Neural progenitor cell (in vitro differentiated cells): ENCODE data around the gene COMP. TPM values are rescaled to one million over a fixed set of nuclear protein-coding genes. Genes with fewer than 3 reads are reported as not detected.

ENCODE experiments used
- DNase-seq: peaks from one replicate; pipeline ENCODE4 v3.0.0-alpha.2; 2016; ENCODE audit warnings: low spot score
- H2AFZ ChIP-seq: fragments of 200-600 bp; sonication (generic); replicated peaks from 2 replicates; pipeline ENCODE4 v1.6.1; 2016; ENCODE audit warnings: antibody characterized with exemption
- H3F3A ChIP-seq: fragments of 200-600 bp; sonication (generic); 2 replicates; pipeline ENCODE4 v1.6.1; 2016; ENCODE audit warnings: antibody characterized with exemption, low read depth
- H3K27ac ChIP-seq: fragments of 200-600 bp; sonication (generic); 2 replicates; pipeline ENCODE4 v1.5.1; 2016; ENCODE audit warnings: mild to moderate bottlenecking
- H3K27me3 ChIP-seq: fragments of 200-600 bp; sonication (generic); 2 replicates; pipeline ENCODE4 v1.6.1; 2016; ENCODE audit warnings: mild to moderate bottlenecking, moderate library complexity
- H3K36me3 ChIP-seq: fragments of 200-600 bp; sonication (generic); 2 replicates; pipeline ENCODE4 v1.5.1; 2016
- H3K4me1 ChIP-seq: fragments of 200-600 bp; sonication (generic); 2 replicates; pipeline ENCODE4 v1.6.1; 2016; ENCODE audit warnings: mixed run types
- H3K4me2 ChIP-seq: fragments of 200-600 bp; sonication (generic); 2 replicates; pipeline ENCODE4 v1.6.1; 2016
- H3K4me3 ChIP-seq: fragments of 200-600 bp; sonication (generic); 2 replicates; pipeline ENCODE4 v1.5.1; 2016
- H3K79me2 ChIP-seq: fragments of 200-600 bp; sonication (generic); 2 replicates; pipeline ENCODE4 v1.6.1; 2016; ENCODE audit warnings: low read depth
- H3K9ac ChIP-seq: fragments of 200-600 bp; sonication (generic); 2 replicates; pipeline ENCODE4 v1.6.1; 2016
- H3K9me3 ChIP-seq: fragments of 200-600 bp; sonication (generic); 2 replicates; pipeline ENCODE4 v1.5.1; 2016; ENCODE audit warnings: low read depth
- H4K20me1 ChIP-seq: fragments of 200-600 bp; sonication (generic); 2 replicates; pipeline ENCODE4 v1.6.1; 2016; ENCODE audit warnings: low read depth
- H3K27ac Mint-ChIP-seq: 3 replicates; pipeline ENCODE4 v1.8.0; 2021; ENCODE audit warnings: mixed read lengths
- H3K27me3 Mint-ChIP-seq: 2 replicates; pipeline ENCODE4 v1.8.0; 2022; ENCODE audit warnings: low read depth, mild to moderate bottlenecking, inconsistent platforms, moderate library complexity, mixed read lengths; ENCODE audit not compliant: insufficient read depth
- H3K36me3 Mint-ChIP-seq: 3 replicates; pipeline ENCODE4 v1.8.0; 2021; ENCODE audit warnings: mixed read lengths
- H3K4me1 Mint-ChIP-seq: 3 replicates; pipeline ENCODE4 v1.8.0; 2021; ENCODE audit warnings: mixed read lengths
- H3K4me3 Mint-ChIP-seq: 3 replicates; pipeline ENCODE4 v1.8.0; 2021; ENCODE audit warnings: mild to moderate bottlenecking, moderate library complexity, mixed read lengths
- H3K9me3 Mint-ChIP-seq: 3 replicates; pipeline ENCODE4 v1.8.0; 2020; ENCODE audit warnings: mixed read lengths
- EZH2 ChIP-seq: fragments of 200-600 bp; sonication (generic); IDR thresholded peaks from 2 replicates; pipeline ENCODE4 v1.6.1; 2017; ENCODE audit warnings: antibody characterized with exemption, mild to moderate bottlenecking, moderate library complexity
- EZH2phosphoT487 ChIP-seq: fragments of 200-600 bp; sonication (generic); IDR thresholded peaks from 2 replicates; pipeline ENCODE4 v1.6.1; 2017; ENCODE audit warnings: antibody characterized with exemption
- total RNA-seq: library from RNA; depleted of rRNA; stranded (reverse); fragments of >200 nt; gene quantifications from 2 replicates; pipeline ENCODE4 v1.2.3, GENCODE V29; 2015; ENCODE audit warnings: low replicate concordance
- TF ChIP-seq, protein P1 (sequence below): fragments of 200-600 bp; sonication (generic); IDR thresholded peaks from 2 replicates; pipeline ENCODE4 v1.5.1; 2017; ENCODE audit warnings: antibody characterized with exemption, mild to moderate bottlenecking

The COMP gene
- total RNA-seq, 1 donor from 2014 or later: not detected

DNA sequence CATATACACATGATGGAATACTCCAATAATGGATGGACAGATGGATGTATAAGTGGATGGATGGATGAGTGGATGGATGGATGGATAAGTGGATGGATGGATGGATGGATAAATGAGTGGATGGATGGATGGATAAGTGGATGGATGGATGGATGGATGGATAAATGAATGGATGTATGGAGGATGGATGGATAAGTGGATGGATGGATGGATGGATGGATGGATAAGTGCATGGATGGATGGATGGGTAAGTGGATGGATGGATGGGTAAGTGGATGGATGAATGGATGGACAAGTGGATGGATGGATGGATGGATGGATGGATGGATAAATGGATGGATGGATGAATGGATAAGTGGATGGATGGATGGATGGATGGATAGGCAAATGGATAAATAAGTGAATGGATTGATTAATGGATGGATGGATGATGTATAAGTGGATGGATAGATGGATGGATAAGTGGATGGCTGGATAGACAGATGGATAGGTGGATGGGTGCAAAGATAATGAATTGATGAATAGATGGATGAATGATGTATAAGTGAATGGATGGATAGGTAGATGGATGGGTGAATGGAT is 8.4 kb upstream of the COMP start:
- no peaks in the 10 kb centered on the region for H3K36me3 Mint-ChIP-seq
- H3K4me1 Mint-ChIP-seq: peaks cover 8% of the 10 kb centered on the region
- no peaks in the 10 kb centered on the region for H4K20me1 ChIP-seq
- no peak overlapping the region for H3K27ac Mint-ChIP-seq
- H3K4me1 ChIP-seq: peaks cover 3% of the 10 kb centered on the region
- H2AFZ ChIP-seq: no peak overlapping the region
- no peak overlapping the region for H3K4me3 Mint-ChIP-seq
- peaks cover 98% of the 10 kb centered on the region for H3K27me3 ChIP-seq
- no peaks in the 10 kb centered on the region for H3K36me3 ChIP-seq
- no peak for DNase-seq
- H3K79me2 ChIP-seq: no peaks in the 10 kb centered on the region
- no peak overlapping the region for H3K27ac ChIP-seq
- peaks cover 5% of the 10 kb centered on the region for H3F3A ChIP-seq
- H3K27me3 Mint-ChIP-seq: peaks cover 34% of the 10 kb centered on the region
- no peak for TF ChIP-seq EZH2phosphoT487
- TF ChIP-seq, protein P1, sequence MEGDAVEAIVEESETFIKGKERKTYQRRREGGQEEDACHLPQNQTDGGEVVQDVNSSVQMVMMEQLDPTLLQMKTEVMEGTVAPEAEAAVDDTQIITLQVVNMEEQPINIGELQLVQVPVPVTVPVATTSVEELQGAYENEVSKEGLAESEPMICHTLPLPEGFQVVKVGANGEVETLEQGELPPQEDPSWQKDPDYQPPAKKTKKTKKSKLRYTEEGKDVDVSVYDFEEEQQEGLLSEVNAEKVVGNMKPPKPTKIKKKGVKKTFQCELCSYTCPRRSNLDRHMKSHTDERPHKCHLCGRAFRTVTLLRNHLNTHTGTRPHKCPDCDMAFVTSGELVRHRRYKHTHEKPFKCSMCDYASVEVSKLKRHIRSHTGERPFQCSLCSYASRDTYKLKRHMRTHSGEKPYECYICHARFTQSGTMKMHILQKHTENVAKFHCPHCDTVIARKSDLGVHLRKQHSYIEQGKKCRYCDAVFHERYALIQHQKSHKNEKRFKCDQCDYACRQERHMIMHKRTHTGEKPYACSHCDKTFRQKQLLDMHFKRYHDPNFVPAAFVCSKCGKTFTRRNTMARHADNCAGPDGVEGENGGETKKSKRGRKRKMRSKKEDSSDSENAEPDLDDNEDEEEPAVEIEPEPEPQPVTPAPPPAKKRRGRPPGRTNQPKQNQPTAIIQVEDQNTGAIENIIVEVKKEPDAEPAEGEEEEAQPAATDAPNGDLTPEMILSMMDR: no peak
- TF ChIP-seq EZH2: no peak
- H3K4me2 ChIP-seq: no peak overlapping the region
- H3K9me3 ChIP-seq: no peaks in the 10 kb centered on the region
- no peaks in the 10 kb centered on the region for H3K9me3 Mint-ChIP-seq
- H3K9ac ChIP-seq: no peak overlapping the region
- H3K4me3 ChIP-seq: no peak overlapping the region

DNA sequence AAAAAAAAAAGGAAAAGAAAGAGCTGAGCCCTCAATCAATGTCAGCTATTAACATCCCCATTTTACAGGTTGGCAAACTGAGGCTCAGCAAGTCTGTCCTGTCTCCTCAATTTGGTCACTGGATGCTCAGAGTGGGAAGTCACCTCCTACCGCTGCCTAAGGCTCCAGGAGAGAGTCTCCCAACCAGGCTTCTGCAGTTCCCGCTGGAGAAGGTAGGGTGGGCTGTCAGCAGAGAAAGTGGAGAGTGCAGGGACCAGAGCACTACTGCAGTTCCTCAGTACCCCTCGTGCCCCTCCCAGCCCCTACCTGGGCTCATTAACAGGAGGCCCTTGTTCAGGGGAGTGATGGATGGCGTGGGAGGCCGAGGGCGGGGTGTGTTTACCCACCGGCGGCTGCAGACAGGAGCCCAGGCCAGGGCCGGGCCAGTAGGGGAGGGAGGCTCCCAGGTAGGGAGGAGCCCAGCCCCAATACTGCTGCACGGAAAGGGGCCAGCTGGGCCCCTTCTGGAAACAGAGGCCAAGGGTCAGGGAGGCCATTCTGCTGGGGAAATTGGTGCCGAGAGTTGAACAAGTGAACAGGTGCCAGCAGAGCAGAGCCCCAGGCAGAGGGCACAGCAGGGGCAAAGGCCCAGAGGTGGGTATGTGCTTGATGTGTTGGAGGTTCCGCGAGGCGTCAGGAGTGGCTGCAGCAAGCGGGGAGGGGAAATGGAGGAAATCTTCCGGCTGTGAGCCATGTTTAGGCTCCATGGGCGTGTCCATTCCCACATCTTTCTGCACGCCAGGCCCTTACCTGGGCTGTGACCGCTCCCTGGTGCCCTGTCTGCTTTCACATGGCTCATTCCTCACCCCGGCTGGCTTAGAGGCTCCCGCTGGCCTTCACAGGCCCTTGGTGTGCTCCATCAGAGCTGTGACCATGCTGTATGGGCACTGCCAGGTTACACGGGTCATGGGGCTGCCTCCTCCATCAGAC is 7.6 kb upstream of the COMP start:
- H3K9ac ChIP-seq: no peak overlapping the region
- H3K79me2 ChIP-seq: no peaks in the 10 kb centered on the region
- H2AFZ ChIP-seq: no peak overlapping the region
- no peaks in the 10 kb centered on the region for H3K36me3 ChIP-seq
- Mint-ChIP-seq H3K27ac (no peak overlapping the region), H3K36me3 (no peaks in the 10 kb centered on the region), H3K9me3 (no peaks in the 10 kb centered on the region), H3K4me1 (peaks cover 8% of the 10 kb centered on the region), H3K27me3 (peaks cover 39% of the 10 kb centered on the region), H3K4me3 (no peak overlapping the region)
- TF ChIP-seq EZH2 (no peak), EZH2phosphoT487 (no peak)
- TF ChIP-seq, protein P1: no peak
- no peak overlapping the region for H3K27ac ChIP-seq
- H4K20me1 ChIP-seq: no peaks in the 10 kb centered on the region
- H3F3A ChIP-seq: peaks cover 5% of the 10 kb centered on the region
- H3K4me2 ChIP-seq: no peak overlapping the region
- no peak overlapping the region for H3K4me3 ChIP-seq
- peaks cover 3% of the 10 kb centered on the region for H3K4me1 ChIP-seq
- peaks cover 98% of the 10 kb centered on the region for H3K27me3 ChIP-seq
- peak; percentile 34 for DNase-seq
- no peaks in the 10 kb centered on the region for H3K9me3 ChIP-seq

DNA sequence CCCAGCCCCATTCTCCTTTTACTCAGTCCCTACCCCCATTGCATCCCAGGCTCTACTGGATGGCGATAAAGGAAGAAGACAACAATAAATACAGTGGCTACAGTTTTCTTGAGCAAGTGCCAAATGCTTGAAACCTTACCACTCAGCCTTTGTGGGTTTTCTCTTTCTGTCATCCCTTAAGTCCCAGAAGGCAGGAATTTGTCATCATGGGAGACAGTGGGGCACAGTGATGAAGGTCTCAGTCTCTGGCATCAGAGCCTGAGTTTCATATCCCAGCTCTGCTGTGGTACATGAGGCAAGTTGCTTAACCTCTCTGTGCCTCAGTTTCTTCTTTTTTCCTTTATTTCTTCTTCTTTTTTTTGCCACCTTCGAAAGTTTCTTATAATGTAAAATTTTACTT is 5.1 kb upstream of the COMP start:
- Histone ChIP-seq H3K36me3 (no peaks in the 10 kb centered on the region), H2AFZ (no peak overlapping the region), H3K4me3 (no peak overlapping the region), H3K27me3 (peaks cover 100% of the 10 kb centered on the region), H3K9me3 (no peaks in the 10 kb centered on the region), H3K4me2 (no peak overlapping the region), H3K27ac (no peak overlapping the region), H3K79me2 (no peaks in the 10 kb centered on the region), H4K20me1 (peaks cover 13% of the 10 kb centered on the region), H3K9ac (no peak overlapping the region), H3F3A (no peaks in the 10 kb centered on the region), H3K4me1 (peaks cover 3% of the 10 kb centered on the region)
- H3K4me1 Mint-ChIP-seq: peaks cover 5% of the 10 kb centered on the region
- DNase-seq: no peak
- TF ChIP-seq EZH2 (no peak), EZH2phosphoT487 (no peak)
- TF ChIP-seq, protein P1: no peak
- peaks cover 44% of the 10 kb centered on the region for H3K27me3 Mint-ChIP-seq
- H3K36me3 Mint-ChIP-seq: no peaks in the 10 kb centered on the region
- H3K27ac Mint-ChIP-seq: no peak overlapping the region
- H3K4me3 Mint-ChIP-seq: no peak overlapping the region
- H3K9me3 Mint-ChIP-seq: no peaks in the 10 kb centered on the region
